HEK293 (cell line): ENCODE measurements around the gene PREX1.

Source experiments
- CTCF ChIA-PET: fragments of 350-600 bp; formaldehyde crosslinking; extraction: SDS; loops from one replicate; lab custom pipeline; 2021; ENCODE audit warnings: antibody characterized with exemption; lab: Yijun Ruan, JAX
- POLR2A ChIA-PET: fragments of 300-600 bp; formaldehyde crosslinking; extraction: SDS; loops from one replicate; lab custom pipeline; 2020; ENCODE audit warnings: antibody characterized with exemption, inconsistent platforms; lab: Yijun Ruan, JAX
- H3K27ac ChIP-seq: fragments of 200-500 bp; sonication (Bioruptor generic); 2 replicates; pipeline ENCODE4 v1.5.1; 2014; ENCODE audit warnings: low read depth, low read length, control low read depth, inconsistent platforms; ENCODE audit errors: extremely low read depth
- H3K36me3 ChIP-seq, 2 experiments: fragments of 200-500 bp in 1 of 2; sonication (Bioruptor generic) in 1 of 2; 1 replicate in 1 of 2; 2 replicates in 1 of 2; pipeline ENCODE4 v1.5.1; 2014 to 2017; ENCODE audit warnings: inconsistent platforms in 2 of 2, low read length in 2 of 2; ENCODE audit not compliant: control insufficient read depth in 2 of 2, insufficient read depth in 1 of 2
- H3K4me1 ChIP-seq: fragments of 200-500 bp; sonication (Bioruptor generic); 2 replicates; pipeline ENCODE4 v1.5.1; 2014; ENCODE audit warnings: mild to moderate bottlenecking, low read length, inconsistent platforms; ENCODE audit not compliant: control insufficient read depth, insufficient read depth
- H3K4me3 ChIP-seq: 2 replicates; pipeline ENCODE4 v1.5.1; 2011; ENCODE audit warnings: low read depth, mild to moderate bottlenecking, control low read depth, low read length, moderate library complexity
- H3K9me3 ChIP-seq: fragments of 200-500 bp; sonication (Bioruptor generic); 2 replicates; pipeline ENCODE4 v1.5.1; 2014; ENCODE audit warnings: low read depth, low read length, inconsistent platforms; ENCODE audit not compliant: control insufficient read depth, insufficient read depth
- OVOL3 ChIP-seq: fragments of 450-650 bp; formaldehyde crosslinking; IDR thresholded peaks from 2 replicates; pipeline ENCODE4 v1.5.1; 2016; ENCODE audit warnings: missing biosample characterization, missing genetic modification characterization
- SCRT2 ChIP-seq: fragments of 450-650 bp; formaldehyde crosslinking; IDR thresholded peaks from 2 replicates; pipeline ENCODE4 v1.5.1; 2016; ENCODE audit warnings: missing biosample characterization, missing genetic modification characterization
- TRIM28 ChIP-seq: IDR thresholded peaks from 2 replicates; pipeline ENCODE4 v1.6.1; 2011; ENCODE audit warnings: low read length, control low read depth, borderline replicate concordance
- TSHZ1 ChIP-seq: fragments of 450-650 bp; formaldehyde crosslinking; IDR thresholded peaks from 2 replicates; pipeline ENCODE4 v1.5.1; 2016; ENCODE audit warnings: missing biosample characterization, missing genetic modification characterization, borderline replicate concordance
- ZBTB48 ChIP-seq: fragments of 450-650 bp; formaldehyde crosslinking; IDR thresholded peaks from 2 replicates; pipeline ENCODE4 v1.5.1; 2016; ENCODE audit warnings: missing biosample characterization, missing genetic modification characterization
- ZNF132 ChIP-seq: fragments of 450-650 bp; formaldehyde crosslinking; IDR thresholded peaks from 2 replicates; pipeline ENCODE4 v1.5.1; 2017; ENCODE audit warnings: missing biosample characterization, missing genetic modification characterization, borderline replicate concordance
- ZNF221 ChIP-seq: fragments of 450-650 bp; formaldehyde crosslinking; IDR thresholded peaks from 2 replicates; pipeline ENCODE4 v1.5.1; 2017; ENCODE audit warnings: missing biosample characterization, missing genetic modification characterization, borderline replicate concordance
- ZNF23 ChIP-seq: fragments of 450-650 bp; formaldehyde crosslinking; IDR thresholded peaks from 2 replicates; pipeline ENCODE4 v1.5.1; 2016; ENCODE audit warnings: missing biosample characterization, missing genetic modification characterization, borderline replicate concordance
- ZNF394 ChIP-seq: fragments of 450-650 bp; formaldehyde crosslinking; IDR thresholded peaks from 2 replicates; pipeline ENCODE4 v1.5.1; 2016; ENCODE audit warnings: missing biosample characterization, missing genetic modification characterization, mild to moderate bottlenecking, moderate library complexity, borderline replicate concordance
- ZNF548 ChIP-seq: fragments of 450-650 bp; formaldehyde crosslinking; IDR thresholded peaks from 2 replicates; pipeline ENCODE4 v1.5.1; 2016; ENCODE audit warnings: missing biosample characterization, missing genetic modification characterization
- ZNF549 ChIP-seq: fragments of 450-650 bp; IDR thresholded peaks from 2 replicates; pipeline ENCODE4 v1.5.1; 2018; ENCODE audit warnings: missing biosample characterization, missing genetic modification characterization, mild to moderate bottlenecking, inconsistent platforms, moderate library complexity
- ZNF777 ChIP-seq: fragments of 450-650 bp; formaldehyde crosslinking; IDR thresholded peaks from 2 replicates; pipeline ENCODE4 v1.5.1; 2017; ENCODE audit warnings: missing biosample characterization, missing genetic modification characterization, borderline replicate concordance
- ZNF843 ChIP-seq: fragments of 450-650 bp; formaldehyde crosslinking; IDR thresholded peaks from 2 replicates; pipeline ENCODE4 v1.5.1; 2016; ENCODE audit warnings: missing biosample characterization, missing genetic modification characterization
- ZSCAN16 ChIP-seq: fragments of 450-650 bp; formaldehyde crosslinking; IDR thresholded peaks from 2 replicates; pipeline ENCODE4 v1.5.1; 2016; ENCODE audit warnings: missing biosample characterization, missing genetic modification characterization
- TF ChIP-seq, protein P1 (sequence below): fragments of 450-650 bp; formaldehyde crosslinking; IDR thresholded peaks from 2 replicates; pipeline ENCODE4 v1.5.1; 2016; ENCODE audit warnings: missing biosample characterization, missing genetic modification characterization, low read depth
- TF ChIP-seq, protein P2 (sequence below): fragments of 450-650 bp; formaldehyde crosslinking; optimal IDR thresholded peaks from 2 replicates; pipeline ENCODE3; 2016; ENCODE audit warnings: missing biosample characterization, mild to moderate bottlenecking, missing genetic modification characterization

Gene PREX1

DNA sequence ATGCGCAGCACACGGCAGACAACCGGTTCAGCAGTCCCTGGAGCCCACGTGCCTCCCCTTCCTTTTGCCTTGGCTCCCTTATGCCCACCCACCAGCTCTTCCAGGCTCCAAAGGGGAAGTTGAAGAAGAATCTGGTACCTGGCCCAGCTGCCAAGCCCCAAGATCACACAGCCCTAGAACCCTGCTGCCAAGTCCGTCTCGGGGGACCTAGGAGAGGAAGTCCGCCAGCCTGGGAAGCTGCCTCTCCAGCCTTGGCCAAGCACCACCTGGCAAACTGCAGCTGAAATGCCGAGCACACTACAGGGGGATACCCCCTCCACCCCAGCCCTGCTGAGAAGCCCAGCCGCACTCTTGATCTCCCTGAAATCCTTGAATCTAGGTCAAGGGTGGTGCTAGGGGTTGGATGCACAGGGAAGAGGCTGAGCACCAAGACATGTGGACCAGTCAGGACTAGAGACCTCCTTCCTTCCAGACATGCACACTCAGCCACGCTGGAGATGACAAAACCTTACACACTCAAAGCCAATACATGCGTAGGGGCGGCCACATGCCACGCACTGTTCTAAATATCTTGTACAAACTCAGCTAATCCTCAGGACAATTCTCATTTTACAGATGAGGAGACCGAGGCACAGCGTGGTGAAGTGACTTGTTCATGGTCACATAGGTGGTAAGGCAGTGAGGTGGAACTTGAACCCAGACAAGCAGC, 124.1 kb downstream of the PREX1 start:
- ChIA-PET POLR2A (no interaction called here), CTCF (interaction anchor here (0.9 kb wide), 1 partner anchor 46 kb away, joined by 5 read pairs; no protein-coding TSS in a partner anchor)
- H3K27ac ChIP-seq, result no peak overlapping the region
- H3K36me3 ChIP-seq, result no peaks in the 10 kb centered on the region
- no peak overlapping the region for H3K4me3 ChIP-seq
- H3K9me3 ChIP-seq, result no peaks in the 10 kb centered on the region
- no peaks in the 10 kb centered on the region; the same call in 1 of the 2 replicates for H3K4me1 ChIP-seq
- TF ChIP-seq ZNF221 (tag by site-specific recombination) (no peak), ZNF549 (no peak), ZNF777 (tag by site-specific recombination) (no peak), ZNF548 (tag by site-specific recombination) (no peak), OVOL3 (tag by site-specific recombination) (no peak), ZNF843 (tag by site-specific recombination) (no peak), ZNF23 (no peak), ZNF132 (no peak), TSHZ1 (tag by site-specific recombination) (no peak), SCRT2 (tag by site-specific recombination) (no peak), TRIM28 (no peak), ZNF394 (tag by site-specific recombination) (no peak)
- TF ChIP-seq, protein P1, sequence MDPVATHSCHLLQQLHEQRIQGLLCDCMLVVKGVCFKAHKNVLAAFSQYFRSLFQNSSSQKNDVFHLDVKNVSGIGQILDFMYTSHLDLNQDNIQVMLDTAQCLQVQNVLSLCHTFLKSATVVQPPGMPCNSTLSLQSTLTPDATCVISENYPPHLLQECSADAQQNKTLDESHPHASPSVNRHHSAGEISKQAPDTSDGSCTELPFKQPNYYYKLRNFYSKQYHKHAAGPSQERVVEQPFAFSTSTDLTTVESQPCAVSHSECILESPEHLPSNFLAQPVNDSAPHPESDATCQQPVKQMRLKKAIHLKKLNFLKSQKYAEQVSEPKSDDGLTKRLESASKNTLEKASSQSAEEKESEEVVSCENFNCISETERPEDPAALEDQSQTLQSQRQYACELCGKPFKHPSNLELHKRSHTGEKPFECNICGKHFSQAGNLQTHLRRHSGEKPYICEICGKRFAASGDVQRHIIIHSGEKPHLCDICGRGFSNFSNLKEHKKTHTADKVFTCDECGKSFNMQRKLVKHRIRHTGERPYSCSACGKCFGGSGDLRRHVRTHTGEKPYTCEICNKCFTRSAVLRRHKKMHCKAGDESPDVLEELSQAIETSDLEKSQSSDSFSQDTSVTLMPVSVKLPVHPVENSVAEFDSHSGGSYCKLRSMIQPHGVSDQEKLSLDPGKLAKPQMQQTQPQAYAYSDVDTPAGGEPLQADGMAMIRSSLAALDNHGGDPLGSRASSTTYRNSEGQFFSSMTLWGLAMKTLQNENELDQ (tag by site-specific recombination), result no peak

DNA sequence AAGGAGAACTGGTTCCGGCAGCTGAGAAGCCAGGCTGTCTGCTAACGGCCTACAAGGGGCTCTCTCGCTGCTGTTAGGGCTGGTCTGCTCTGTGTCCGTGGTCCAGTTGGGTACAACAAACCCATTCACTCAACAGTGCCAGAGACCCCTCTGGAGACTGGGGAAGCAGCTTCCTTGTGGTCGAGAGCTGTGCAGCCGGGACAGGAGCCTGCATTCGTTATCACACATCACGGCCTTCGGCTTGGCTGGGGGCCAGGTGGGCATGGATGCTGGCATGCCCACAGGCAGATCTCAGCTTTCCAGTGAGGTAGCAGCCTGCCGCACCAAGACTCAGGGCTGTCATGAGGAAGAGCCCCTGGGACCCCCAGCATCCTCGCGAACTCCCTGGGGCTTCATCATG, 124.7 kb downstream of the PREX1 start:
- H3K9me3 ChIP-seq, result no peaks in the 10 kb centered on the region
- POLR2A ChIA-PET, result no interaction called here
- H3K27ac ChIP-seq, result no peak overlapping the region
- H3K4me1 ChIP-seq, result peaks cover 2% of the 10 kb centered on the region; the same call in 1 of the 2 replicates
- H3K4me3 ChIP-seq, result no peak overlapping the region
- H3K36me3 ChIP-seq, result no peaks in the 10 kb centered on the region
- TF ChIP-seq ZBTB48 (tag by site-specific recombination), result no peak
- no peak for TF ChIP-seq ZSCAN16 (tag by site-specific recombination)
- TF ChIP-seq, protein P2, sequence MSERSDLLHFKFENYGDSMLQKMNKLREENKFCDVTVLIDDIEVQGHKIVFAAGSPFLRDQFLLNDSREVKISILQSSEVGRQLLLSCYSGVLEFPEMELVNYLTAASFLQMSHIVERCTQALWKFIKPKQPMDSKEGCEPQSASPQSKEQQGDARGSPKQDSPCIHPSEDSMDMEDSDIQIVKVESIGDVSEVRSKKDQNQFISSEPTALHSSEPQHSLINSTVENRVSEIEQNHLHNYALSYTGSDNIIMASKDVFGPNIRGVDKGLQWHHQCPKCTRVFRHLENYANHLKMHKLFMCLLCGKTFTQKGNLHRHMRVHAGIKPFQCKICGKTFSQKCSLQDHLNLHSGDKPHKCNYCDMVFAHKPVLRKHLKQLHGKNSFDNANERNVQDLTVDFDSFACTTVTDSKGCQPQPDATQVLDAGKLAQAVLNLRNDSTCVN (tag by site-specific recombination), result no peak
- CTCF ChIA-PET, result interaction anchor here (0.9 kb wide), 1 partner anchor 46 kb away, joined by 5 read pairs; no protein-coding TSS in a partner anchor
